Lower lobe of right lung (tissue), 2 donors: ENCODE results near the gene CISH. TPM values are rescaled to one million over a fixed set of nuclear protein-coding genes. Genes with fewer than 3 reads are reported as not detected.

Experiments
- ATAC-seq, 2 donors: fragments of 200-7000 bp; cut with Tn5 transposase; one replicate each; pipeline ENCODE4 v1.9.1; 2020 to 2022; ENCODE audit warnings: mild to moderate bottlenecking in 2 of 2, moderate library complexity in 2 of 2
- DNase-seq: peaks from one replicate; pipeline ENCODE4 v3.0.0-alpha.2; 2020
- H3K27ac ChIP-seq: fragments of 200-600 bp; one replicate; pipeline ENCODE4 v1.8.0; 2022
- H3K27me3 ChIP-seq: fragments of 200-600 bp; one replicate; pipeline ENCODE4 v1.8.0; 2022; ENCODE audit warnings: low read depth
- H3K36me3 ChIP-seq: fragments of 200-600 bp; one replicate; pipeline ENCODE4 v1.8.0; 2022; ENCODE audit warnings: mild to moderate bottlenecking
- H3K4me1 ChIP-seq: fragments of 200-600 bp; one replicate; pipeline ENCODE4 v1.8.0; 2022
- H3K4me3 ChIP-seq: fragments of 200-600 bp; one replicate; pipeline ENCODE4 v1.8.0; 2022; ENCODE audit warnings: mild to moderate bottlenecking
- H3K9me3 ChIP-seq: fragments of 200-600 bp; one replicate; pipeline ENCODE4 v1.8.0; 2022
- CTCF ChIP-seq: fragments of 200-600 bp; IDR thresholded peaks from one replicate; pipeline ENCODE4 v1.8.0; 2022; ENCODE audit warnings: antibody characterized with exemption, mild to moderate bottlenecking
- intact Hi-C: fragments of 100-400 bp; cut with DNase I; formaldehyde crosslinking; loops from one replicate; pipeline ENCODE4 v1.11.0; 2022
- total RNA-seq: library from RNA; stranded (reverse); fragmentation: NEBNext Ultra II Directional; extraction: Animal tissue kit (Norgen Biotek cat#: 25700); gene quantifications from one replicate; pipeline ENCODE4 v1.2.1, GENCODE V29; 2021
- donor health status: DM: no; HTN: yes; CAD: no; lungs with severe emphysema.

CISH gene
- total RNA-seq, 1 donor from 2014 or later: 48.8 TPM

GRCh38 chr3:50657407-50657806, 45.8 kb upstream of the CISH start:
- H3K27ac ChIP-seq: no peak overlapping the region
- no peak for ATAC-seq
- H3K36me3 ChIP-seq: no peaks in the 10 kb centered on the region
- DNase-seq: no peak
- H3K4me1 ChIP-seq: no peaks in the 10 kb centered on the region
- H3K27me3 ChIP-seq: no peaks in the 10 kb centered on the region
- intact Hi-C loops: no loop called here
- no peak for TF ChIP-seq CTCF
- H3K4me3 ChIP-seq: no peak overlapping the region
- no peaks in the 10 kb centered on the region for H3K9me3 ChIP-seq

DNA sequence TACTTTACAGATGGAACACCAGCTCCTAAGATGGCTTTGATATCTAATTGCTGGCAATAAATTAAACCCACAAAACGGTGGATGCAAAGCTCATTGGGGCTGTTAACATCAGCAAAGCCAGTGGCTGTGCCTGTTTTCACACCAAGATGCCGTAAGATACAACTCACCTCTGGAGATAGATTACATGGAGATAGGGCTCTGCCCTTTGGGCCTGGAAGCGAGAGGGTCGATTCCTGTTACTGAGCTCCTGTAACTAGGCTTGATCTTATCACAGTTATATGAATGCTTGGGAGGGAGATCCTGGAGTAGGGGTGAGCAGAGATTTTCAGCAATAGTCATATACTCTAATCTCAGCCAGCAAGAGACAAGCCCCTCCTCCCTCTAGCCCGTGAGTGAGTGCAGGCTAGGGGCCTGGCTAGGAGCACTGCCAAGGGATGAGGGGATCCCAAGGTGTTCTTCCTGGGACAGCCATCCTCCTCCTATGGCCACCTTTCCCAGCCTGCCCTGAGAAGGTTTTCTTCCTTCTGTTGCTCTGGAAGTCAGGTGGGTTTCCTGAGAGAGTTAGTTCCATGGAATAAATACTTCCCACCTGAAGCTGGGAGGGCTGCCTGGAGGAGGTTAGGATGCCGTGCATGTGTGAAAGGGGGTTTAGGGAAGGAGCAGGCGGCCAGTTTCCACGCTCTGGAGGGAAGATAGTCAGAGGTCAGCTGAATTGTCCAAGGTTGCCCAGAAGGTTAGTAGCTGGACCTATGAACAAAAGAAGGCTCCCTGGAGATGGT, 45.0 kb upstream of the CISH start:
- intact Hi-C loops: no loop called here
- Histone ChIP-seq H3K9me3 (no peaks in the 10 kb centered on the region), H3K27me3 (no peaks in the 10 kb centered on the region), H3K4me1 (no peaks in the 10 kb centered on the region), H3K27ac (no peak overlapping the region), H3K36me3 (no peaks in the 10 kb centered on the region), H3K4me3 (no peak overlapping the region)
- TF ChIP-seq CTCF: no peak
- no peak for ATAC-seq
- no peak for DNase-seq

- Histone ChIP-seq H3K9me3 (no peaks in the 10 kb centered on the region), H3K27ac (no peak overlapping the region), H3K36me3 (no peaks in the 10 kb centered on the region), H3K4me1 (no peaks in the 10 kb centered on the region), H3K4me3 (no peak overlapping the region), H3K27me3 (no peaks in the 10 kb centered on the region)
- TF ChIP-seq CTCF: no peak
- ATAC-seq (no peak), DNase-seq (no peak)
- intact Hi-C loops: no loop called here
Measured at GRCh38 chr3:50655009-50655830, 43.6 kb upstream of the CISH start.

DNA sequence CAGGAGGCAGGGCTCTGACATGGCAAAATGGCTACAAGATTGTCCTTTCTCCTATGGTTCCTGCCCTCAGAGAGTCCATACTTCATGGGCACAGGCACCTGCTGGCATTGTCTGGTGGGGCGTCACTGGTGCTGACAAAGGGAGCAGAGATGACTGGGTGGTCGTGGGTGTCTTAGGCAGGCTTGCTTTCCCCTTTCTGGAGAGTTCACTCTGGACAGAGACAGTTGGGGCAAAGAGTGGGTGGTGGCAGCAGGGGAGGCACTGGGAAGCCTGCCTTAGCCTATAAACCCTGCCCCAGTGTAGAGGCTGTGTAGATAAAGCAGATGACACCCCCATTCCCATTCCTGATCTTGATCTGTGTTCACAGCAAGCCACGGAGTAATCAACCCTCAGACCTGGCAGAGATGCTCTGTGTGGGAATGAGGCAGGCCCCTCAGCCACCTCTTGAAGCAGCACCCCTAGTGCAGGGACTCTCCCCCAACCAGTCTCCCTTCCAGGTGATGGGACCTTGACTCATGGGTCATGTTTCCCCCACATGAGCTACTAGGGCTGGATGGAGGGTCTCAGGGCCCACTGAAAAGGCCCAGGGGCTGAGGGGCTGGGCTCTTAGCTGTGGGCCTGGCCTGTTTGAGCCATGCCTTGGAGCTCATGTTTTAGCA, 42.5 kb upstream of the CISH start:
- Histone ChIP-seq H3K27me3 (no peaks in the 10 kb centered on the region), H3K4me3 (no peak overlapping the region), H3K4me1 (no peaks in the 10 kb centered on the region), H3K9me3 (no peaks in the 10 kb centered on the region), H3K27ac (no peak overlapping the region), H3K36me3 (peaks cover 3% of the 10 kb centered on the region)
- no peak for ATAC-seq
- no peak for DNase-seq
- no peak for TF ChIP-seq CTCF
- intact Hi-C loops: no loop called here

DNA sequence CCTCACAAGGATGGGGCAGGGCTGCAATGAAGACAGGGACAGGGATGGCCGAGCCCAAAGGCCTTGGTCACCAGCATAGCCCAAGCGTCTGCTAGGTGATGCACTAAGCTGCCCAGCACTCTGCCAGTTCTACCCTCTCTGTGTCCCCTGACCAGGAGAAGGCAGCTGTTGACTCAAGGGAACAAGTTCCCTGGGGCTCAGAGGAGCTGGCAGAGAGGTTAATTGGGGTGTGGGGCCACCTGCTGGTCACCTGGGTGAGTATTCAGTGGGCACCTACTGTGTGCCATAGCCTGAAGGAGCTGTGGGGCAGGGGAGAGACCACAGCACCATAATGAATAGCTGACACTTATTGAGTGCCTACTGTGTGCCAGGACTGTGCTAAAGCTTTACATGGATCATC, 41.1 kb upstream of the CISH start:
- intact Hi-C loops: no loop called here
- H3K9me3 ChIP-seq: no peaks in the 10 kb centered on the region
- H3K4me3 ChIP-seq: no peak overlapping the region
- H3K36me3 ChIP-seq: peaks cover 17% of the 10 kb centered on the region
- DNase-seq: no peak
- H3K27me3 ChIP-seq: no peaks in the 10 kb centered on the region
- no peak overlapping the region for H3K27ac ChIP-seq
- peak; percentile 73 to 78 for ATAC-seq
- H3K4me1 ChIP-seq: no peaks in the 10 kb centered on the region
- TF ChIP-seq CTCF: peak; percentile 51
